HepG2 (cell line): ENCODE measurements around the gene HDGF. TPM values are rescaled to one million over a fixed set of nuclear protein-coding genes. Genes with fewer than 3 reads are reported as not detected.

Source experiments
- CCDC6 ChIP-seq: sonication (generic); formaldehyde crosslinking; IDR thresholded peaks from 2 replicates; pipeline ENCODE4 v1.8.1; 2022; ENCODE audit warnings: mild to moderate bottlenecking, missing genetic modification reagents, moderate library complexity
- CREM ChIP-seq, 2 experiments: sonication (generic) in 1 of 2; formaldehyde crosslinking in 1 of 2; IDR thresholded peaks; 2 replicates each; pipeline versions ENCODE4 v1.4.0 to v1.6.1; 2016 to 2020; ENCODE audit warnings: antibody characterized with exemption in 1 of 2, mild to moderate bottlenecking in 1 of 2, missing genetic modification reagents in 1 of 2
- DMAP1 ChIP-seq: IDR thresholded peaks from 2 replicates; pipeline ENCODE4 v1.6.1; 2016
- JUND ChIP-seq: sonication (generic); formaldehyde crosslinking; IDR thresholded peaks from 2 replicates; pipeline ENCODE4 v1.8.0; 2022; ENCODE audit warnings: mild to moderate bottlenecking, missing genetic modification reagents
- MTF2 ChIP-seq: sonication (generic); formaldehyde crosslinking; IDR thresholded peaks from 2 replicates; pipeline ENCODE4 v1.5.0; 2020; ENCODE audit warnings: missing genetic modification reagents, borderline replicate concordance
- MXI1 ChIP-seq: IDR thresholded peaks from 3 replicates; pipeline ENCODE4 v1.6.1; 2012; ENCODE audit warnings: low read depth, low read length, inconsistent platforms, borderline replicate concordance
- MYPOP ChIP-seq: sonication (generic); formaldehyde crosslinking; IDR thresholded peaks from 2 replicates; pipeline ENCODE4 v1.8.1; 2023; ENCODE audit warnings: mild to moderate bottlenecking, moderate library complexity, missing genetic modification reagents
- NFKB2 ChIP-seq: sonication (generic); formaldehyde crosslinking; IDR thresholded peaks from 2 replicates; pipeline ENCODE4 v1.4.0; 2020; ENCODE audit warnings: missing genetic modification reagents, borderline replicate concordance
- NRL ChIP-seq: sonication (generic); formaldehyde crosslinking; IDR thresholded peaks from 2 replicates; pipeline ENCODE4 v1.5.0; 2020; ENCODE audit warnings: missing genetic modification reagents, mild to moderate bottlenecking, moderate library complexity, borderline replicate concordance
- POGZ ChIP-seq: sonication (generic); formaldehyde crosslinking; IDR thresholded peaks from 2 replicates; pipeline ENCODE4 v1.4.0; 2020; ENCODE audit warnings: mild to moderate bottlenecking, missing genetic modification reagents
- RFX3 ChIP-seq: IDR thresholded peaks from 2 replicates; pipeline ENCODE4 v1.6.1; 2016; ENCODE audit warnings: missing biosample characterization, missing genetic modification reagents
- RFX5 ChIP-seq: IDR thresholded peaks from 2 replicates; pipeline ENCODE4 v1.6.1; 2011; ENCODE audit warnings: low read depth, low read length, improper control_type of control experiment
- YEATS4 ChIP-seq: sonication (generic); formaldehyde crosslinking; IDR thresholded peaks from 2 replicates; pipeline ENCODE4 v1.4.0; 2020; ENCODE audit warnings: missing genetic modification reagents, borderline replicate concordance
- ZBTB1 ChIP-seq: sonication (generic); formaldehyde crosslinking; IDR thresholded peaks from 2 replicates; pipeline ENCODE4 v1.4.0; 2020; ENCODE audit warnings: missing genetic modification reagents, borderline replicate concordance
- ZBTB40 ChIP-seq, 2 experiments: fragments of 450-650 bp in 1 of 2; sonication (generic) in 1 of 2; formaldehyde crosslinking in 1 of 2; IDR thresholded peaks; 2 replicates each; pipeline versions ENCODE4 v1.6.1 to v1.8.0; 2016 to 2022; ENCODE audit warnings: antibody characterized with exemption in 1 of 2, mild to moderate bottlenecking in 1 of 2, missing genetic modification reagents in 1 of 2
- ZMYM4 ChIP-seq: sonication (generic); formaldehyde crosslinking; IDR thresholded peaks from 2 replicates; pipeline ENCODE4 v1.8.1; 2023; ENCODE audit warnings: mild to moderate bottlenecking, missing genetic modification reagents
- ZNF138 ChIP-seq: sonication (generic); formaldehyde crosslinking; IDR thresholded peaks from 2 replicates; pipeline ENCODE4 v1.5.0; 2020; ENCODE audit warnings: mild to moderate bottlenecking, low read depth, missing genetic modification reagents
- ZNF747 ChIP-seq: sonication (generic); formaldehyde crosslinking; IDR thresholded peaks from 2 replicates; pipeline ENCODE4 v1.8.1; 2023; ENCODE audit warnings: missing genetic modification reagents, mild to moderate bottlenecking, borderline replicate concordance
- ZNF777 ChIP-seq: sonication (generic); formaldehyde crosslinking; IDR thresholded peaks from 2 replicates; pipeline ENCODE4 v1.4.0; 2020; ENCODE audit warnings: missing genetic modification reagents
- polyA plus RNA-seq, 8 experiments: library from polyadenylated mRNA; depleted of rRNA in 3 of 8; stranded (reverse) in 7 of 8; unstranded in 1 of 8; fragments of >200 nt; fragmentation: Illumina TruSeq in 4 of 8; extraction: Trizol in 4 of 8; gene quantifications; 2 replicates each; pipeline versions ENCODE4 v1.2.1 to v1.2.3, GENCODE V29; 2011 to 2016; ENCODE audit warnings: low read depth in 4 of 8, missing spikeins in 1 of 8, mixed read lengths in 1 of 8; ENCODE audit not compliant: insufficient read depth in 1 of 8
- total RNA-seq, 5 experiments: library from RNA; depleted of rRNA; stranded (reverse); fragments of >200 nt; fragmentation: Illumina TruSeq; extraction: Trizol; gene quantifications; 2 replicates each; pipeline ENCODE4 v1.2.3, GENCODE V29; 2016; ENCODE audit warnings: low read depth in 1 of 5

HDGF gene
- total and polyA plus RNA-seq, 2 of the 13 experiments (the other 11 are each of a cell fraction or from before 2014, with no cell fraction given), result 156 to 196 TPM

- TF ChIP-seq CREM (IDR thresholded peaks at IDR 0.05) (peak; percentile 84), CREM (CRISPR knock-in tag; IDR thresholded peaks at IDR 0.05) (no peak), JUND (CRISPR knock-in tag) (peak; percentile 61; the same call in 1 of the 2 replicates), MXI1 (peak; percentile 93), CCDC6 (CRISPR knock-in tag) (0 out of 2 replicates have a peak, but pooled peaks have one; percentile 16), RFX3 (CRISPR knock-in tag) (peak; percentile 82), ZMYM4 (0 out of 2 replicates have a peak, but pooled peaks have one; percentile 35), ZNF777 (CRISPR knock-in tag) (peak; percentile 28; the same call in 1 of the 2 replicates), MTF2 (CRISPR knock-in tag) (no peak), RFX5 (no peak), NFKB2 (CRISPR knock-in tag) (no peak), ZNF747 (CRISPR knock-in tag) (peak; percentile 47; the same call in 1 of the 2 replicates), ZBTB40 (IDR thresholded peaks at IDR 0.05) (no peak), ZBTB40 (CRISPR knock-in tag; IDR thresholded peaks at IDR 0.05) (peak; percentile 36; the same call in 1 of the 2 replicates), NRL (CRISPR knock-in tag) (no peak), POGZ (CRISPR knock-in tag) (no peak), MYPOP (CRISPR knock-in tag) (peak; percentile 58; the same call in 1 of the 2 replicates), DMAP1 (CRISPR knock-in tag) (peak; percentile 88; the same call in 1 of the 2 replicates), YEATS4 (peak; percentile 74; the same call in 1 of the 2 replicates), ZBTB1 (CRISPR knock-in tag) (no peak), ZNF138 (CRISPR knock-in tag) (no peak)
Observed at GRCh38 chr1:156746728-156747631, 4.5 kb downstream of the HDGF start (continued).
